Psoas muscle (tissue), 8 donors: ENCODE data around the gene SLCO2A1. TPM values are rescaled to one million over a fixed set of nuclear protein-coding genes. Genes with fewer than 3 reads are reported as not detected.

Source experiments
- ATAC-seq, 4 donors: fragments of 200-7000 bp; cut with Tn5 transposase; one replicate each; pipeline ENCODE4 v1.9.1; 2020; ENCODE audit warnings: moderate library complexity in 3 of 4, mild to moderate bottlenecking in 2 of 4
- DNase-seq, 2 donors: peaks; one replicate each; pipeline ENCODE4 v3.0.0-alpha.2; 2020
- H3K27ac ChIP-seq: fragments of 200-600 bp; one replicate; pipeline ENCODE4 v1.8.0; 2022
- H3K27me3 ChIP-seq, 3 donors: fragments of 200-600 bp in 1 of 3; one replicate each; pipeline versions ENCODE4 v1.6.1 to v1.8.0; 2013 to 2022; ENCODE audit warnings: low read length in 2 of 3, mild to moderate bottlenecking in 2 of 3, moderate library complexity in 1 of 3; ENCODE audit not compliant: insufficient read depth in 3 of 3
- H3K36me3 ChIP-seq, 2 donors: fragments of 200-600 bp in 1 of 2; one replicate each; pipeline versions ENCODE4 v1.6.1 to v1.8.0; 2013 to 2022; ENCODE audit warnings: low read depth in 1 of 2, mild to moderate bottlenecking in 1 of 2, moderate library complexity in 1 of 2; ENCODE audit not compliant: insufficient read depth in 1 of 2
- H3K4me1 ChIP-seq: fragments of 200-600 bp; one replicate; pipeline ENCODE4 v1.8.0; 2022
- H3K4me3 ChIP-seq: fragments of 200-600 bp; one replicate; pipeline ENCODE4 v1.8.0; 2022; ENCODE audit warnings: mild to moderate bottlenecking
- H3K9me3 ChIP-seq: fragments of 200-600 bp; one replicate; pipeline ENCODE4 v1.8.0; 2022
- CTCF ChIP-seq: fragments of 200-600 bp; IDR thresholded peaks from one replicate; pipeline ENCODE4 v1.8.0; 2022; ENCODE audit warnings: antibody characterized with exemption
- WGBS, 3 donors: extraction: QIAGEN DNeasy Blood & Tissue Kit; methylation state at CpG; one replicate each; pipeline versions ENCODE4 v1.1.6 to v1.1.7; 2013; 5-methylcytosine and 5-hydroxymethylcytosine counted together
- intact Hi-C, 2 donors: fragments of 100-400 bp; cut with DNase I; formaldehyde crosslinking; loops; one replicate each; pipeline versions ENCODE4 v1.11.0 to v1.14.2; 2022
- polyA plus RNA-seq, 3 donors: library from polyadenylated mRNA; stranded (reverse); fragments of 200-250 nt; gene quantifications; one replicate each; pipeline ENCODE4 v1.2.3, GENCODE V29; 2013
- total RNA-seq, 4 donors: library from RNA; stranded (reverse); fragmentation: NEBNext Ultra II Directional in 2 of 4; extraction: Animal tissue kit (Norgen Biotek cat#: 25700) in 2 of 4; gene quantifications; one replicate each; pipeline versions ENCODE4 v1.2.1 to v1.2.4, GENCODE V29; 2021 to 2023
- donor health status: healthy with polysubstance abuse.
- donor health status: DM: no; HTN: no; CAD: no; lungs with moderate emphysema.
- donor health status: Bipolar disorder and iron deficiency.
- donor health status: healthy.
- donor health status: DM: yes; HTN: yes; CAD: no.
- donor health status: DM: no; HTN: no; CAD: no.
- donor health status: DM: no; HTN: no; CAD: no.
- donor health status: DM: yes; HTN: yes; CAD: no.

The SLCO2A1 gene
- total and polyA plus RNA-seq, 7 donors, result 0.72 to 5.2 (median 3.7) TPM

DNA sequence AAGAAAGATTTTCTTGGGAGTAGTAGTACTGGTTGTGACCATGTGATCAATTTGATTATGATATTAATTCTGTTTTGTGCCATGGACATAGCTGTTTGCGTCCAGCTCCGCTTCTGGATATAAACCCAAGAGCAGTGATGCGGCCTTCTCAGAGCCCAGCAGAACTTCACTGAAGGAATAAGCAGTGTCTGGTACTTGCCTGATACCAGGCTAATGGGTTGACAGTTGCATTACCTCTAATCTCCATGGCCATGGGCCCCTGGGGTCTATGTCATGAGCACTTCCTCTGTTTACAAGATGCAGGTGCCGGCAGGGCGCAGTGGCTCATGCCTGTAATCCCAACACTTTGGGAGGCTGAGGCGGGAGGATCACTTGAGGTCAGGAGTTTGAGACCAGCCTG lies 97.7 kb downstream of the SLCO2A1 start:
- ATAC-seq, result no peak
- intact Hi-C loops, result loop anchor here (5.0 to 10.0 kb wide), 4 partner anchors 103 to 1207 kb away; partner anchors contain the start of genes NPHP3 (in 1 of the 2) and TOPBP1 (in 1 of the 2)
- Histone ChIP-seq H3K27ac (no peak overlapping the region), H3K27me3 (no peaks in the 10 kb centered on the region), H3K9me3 (no peaks in the 10 kb centered on the region), H3K36me3 (no peaks in the 10 kb centered on the region), H3K4me3 (no peak overlapping the region), H3K4me1 (peaks cover 5% of the 10 kb centered on the region)
- no peak for DNase-seq
- WGBS, 3 donors, result 94 to 97% (median 96%) methylated on average over 6 of the region's 6 CpGs
- no peak for TF ChIP-seq CTCF

DNA sequence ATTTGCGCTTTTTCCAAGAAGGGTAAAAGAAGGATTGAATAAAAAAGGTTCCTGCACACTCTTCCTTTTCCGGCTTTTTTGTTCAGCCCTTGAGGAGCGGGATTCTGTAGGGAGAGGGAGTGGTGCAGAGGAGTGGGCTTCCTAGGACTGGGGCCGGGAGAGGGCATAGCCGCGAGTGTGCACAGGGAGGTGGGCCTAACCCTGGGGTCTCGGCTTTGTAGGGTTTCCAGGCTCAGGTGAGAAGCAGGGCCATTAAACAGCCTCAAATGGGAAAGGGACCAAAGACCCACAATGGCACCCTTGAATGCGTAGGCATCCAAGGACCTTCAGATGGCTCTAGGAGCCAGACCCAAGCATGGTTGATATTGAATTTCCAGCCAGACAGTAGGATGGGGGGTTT lies 98.6 kb downstream of the SLCO2A1 start:
- Histone ChIP-seq H3K4me3 (no peak overlapping the region), H3K27me3 (no peaks in the 10 kb centered on the region), H3K27ac (no peak overlapping the region), H3K9me3 (no peaks in the 10 kb centered on the region), H3K4me1 (peaks cover 5% of the 10 kb centered on the region), H3K36me3 (no peaks in the 10 kb centered on the region)
- WGBS, 3 donors, result 93 to 96% (median 95%) methylated on average over 8 of the region's 8 CpGs
- intact Hi-C loops, result loop anchor here (5.0 to 10.0 kb wide), 4 partner anchors 104 to 1206 kb away; partner anchors contain the start of genes NPHP3 (in 1 of the 2) and TOPBP1 (in 1 of the 2)
- DNase-seq (no peak), ATAC-seq (no peak)
- no peak for TF ChIP-seq CTCF

- H3K27me3 ChIP-seq, result no peaks in the 10 kb centered on the region
- no peak overlapping the region for H3K4me3 ChIP-seq
- ATAC-seq (no peak), DNase-seq (no peak)
- TF ChIP-seq CTCF, result peak; percentile 59
- H3K4me1 ChIP-seq, result peaks cover 5% of the 10 kb centered on the region
- H3K9me3 ChIP-seq, result no peaks in the 10 kb centered on the region
- intact Hi-C loops, result loop anchor here (1.0 to 10.0 kb wide), 5 partner anchors 104 to 1206 kb away; partner anchors contain the start of genes NPHP3 (in 1 of the 2) and TOPBP1 (in 1 of the 2)
- 94 to 100% (median 96%) methylated on average over 1 of the region's 1 CpG for WGBS, 3 donors
- no peak overlapping the region for H3K27ac ChIP-seq
- no peaks in the 10 kb centered on the region for H3K36me3 ChIP-seq
These were observed 99.3 kb downstream of the SLCO2A1 start for GRCh38 chr3:133930341-133930933.

- ATAC-seq (no peak), DNase-seq (no peak)
- Histone ChIP-seq H3K27ac (no peak overlapping the region), H3K27me3 (no peaks in the 10 kb centered on the region), H3K9me3 (no peaks in the 10 kb centered on the region), H3K36me3 (no peaks in the 10 kb centered on the region), H3K4me3 (no peak overlapping the region), H3K4me1 (peaks cover 5% of the 10 kb centered on the region)
- 91 to 95% (median 92%) methylated on average over 14 of the region's 14 CpGs for WGBS, 3 donors
- intact Hi-C loops, result loop anchor here (5.0 to 10.0 kb wide), 3 partner anchors 112 to 1202 kb away; partner anchors contain the start of gene TOPBP1 (in 1 of the 2)
- no peak for TF ChIP-seq CTCF
These were observed 100.7 kb downstream of the SLCO2A1 start for GRCh38 chr3:133928903-133929607.
